HepG2 (cell line): Measurements from ENCODE around the gene AMBRA1. TPM values are rescaled to one million over a fixed set of nuclear protein-coding genes. Genes with fewer than 3 reads are reported as not detected.
A peak's percentile ranks its signal among the peaks of the same experiment; 100 is the strongest.

Source experiments
- AKAP8 ChIP-seq: sonication (generic); formaldehyde crosslinking; IDR thresholded peaks from 2 replicates; pipeline ENCODE4 v1.5.1; 2020; ENCODE audit warnings: mild to moderate bottlenecking, missing genetic modification reagents
- ARHGAP35 ChIP-seq: sonication (generic); formaldehyde crosslinking; IDR thresholded peaks from 2 replicates; pipeline ENCODE4 v1.9.0; 2022; ENCODE audit warnings: mild to moderate bottlenecking, inconsistent platforms, moderate library complexity, missing genetic modification reagents, borderline replicate concordance
- CHCHD3 ChIP-seq: sonication (generic); formaldehyde crosslinking; IDR thresholded peaks from 2 replicates; pipeline ENCODE4 v1.8.0; 2022; ENCODE audit warnings: mild to moderate bottlenecking, missing genetic modification reagents, moderate library complexity
- HMGXB4 ChIP-seq, 2 experiments: sonication (generic) in 1 of 2; formaldehyde crosslinking in 1 of 2; IDR thresholded peaks; 2 replicates each; pipeline versions ENCODE4 v1.4.0 to v1.6.1; 2018 to 2020; ENCODE audit warnings: missing genetic modification reagents in 2 of 2, borderline replicate concordance in 1 of 2, low read depth in 1 of 2, mild to moderate bottlenecking in 1 of 2, missing biosample characterization in 1 of 2
- KDM1A ChIP-seq: IDR thresholded peaks from 2 replicates; pipeline ENCODE4 v1.6.1; 2016; ENCODE audit warnings: missing compliant biosample characterization
- PLRG1 ChIP-seq: fragments of 450-650 bp; conservative IDR thresholded peaks from 2 replicates; pipeline ENCODE4 v1.6.1; 2016
- RBM22 ChIP-seq: fragments of 200-400 bp; formaldehyde crosslinking; optimal IDR thresholded peaks from 2 replicates; pipeline ENCODE3; 2017; ENCODE audit warnings: mild to moderate bottlenecking, low read length, moderate library complexity
- RCOR2 ChIP-seq: IDR thresholded peaks from 2 replicates; pipeline ENCODE4 v1.6.1; 2016; ENCODE audit warnings: missing biosample characterization, missing genetic modification reagents
- RNF2 ChIP-seq: fragments of 450-650 bp; conservative IDR thresholded peaks from 2 replicates; pipeline ENCODE4 v1.6.1; 2016; ENCODE audit warnings: low read depth
- ZNF503 ChIP-seq: sonication (generic); formaldehyde crosslinking; IDR thresholded peaks from 2 replicates; pipeline ENCODE4 v1.4.0; 2020; ENCODE audit warnings: missing genetic modification reagents
- ZNF513 ChIP-seq: sonication (generic); formaldehyde crosslinking; conservative IDR thresholded peaks from 2 replicates; pipeline ENCODE4 v1.5.0; 2020; ENCODE audit warnings: missing genetic modification reagents
- ZNF709 ChIP-seq: sonication (generic); formaldehyde crosslinking; IDR thresholded peaks from 2 replicates; pipeline ENCODE4 v1.5.0; 2020; ENCODE audit warnings: mild to moderate bottlenecking, missing genetic modification reagents
- ZNF746 ChIP-seq: sonication (generic); formaldehyde crosslinking; IDR thresholded peaks from 2 replicates; pipeline ENCODE4 v1.8.0; 2022; ENCODE audit warnings: mild to moderate bottlenecking, missing genetic modification reagents
- ZSCAN9 ChIP-seq: IDR thresholded peaks from 2 replicates; pipeline ENCODE4 v1.6.1; 2016; ENCODE audit warnings: borderline replicate concordance
- polyA plus RNA-seq, 8 experiments: library from polyadenylated mRNA; depleted of rRNA in 3 of 8; stranded (reverse) in 7 of 8; unstranded in 1 of 8; fragments of >200 nt; fragmentation: Illumina TruSeq in 4 of 8; extraction: Trizol in 4 of 8; gene quantifications; 2 replicates each; pipeline versions ENCODE4 v1.2.1 to v1.2.3, GENCODE V29; 2011 to 2016; ENCODE audit warnings: low read depth in 4 of 8, missing spikeins in 1 of 8, mixed read lengths in 1 of 8; ENCODE audit not compliant: insufficient read depth in 1 of 8
- total RNA-seq, 5 experiments: library from RNA; depleted of rRNA; stranded (reverse); fragments of >200 nt; fragmentation: Illumina TruSeq; extraction: Trizol; gene quantifications; 2 replicates each; pipeline ENCODE4 v1.2.3, GENCODE V29; 2016; ENCODE audit warnings: low read depth in 1 of 5
- TF ChIP-seq, protein P1 (sequence below): IDR thresholded peaks from 2 replicates; pipeline ENCODE4 v1.6.1; 2018; ENCODE audit warnings: missing genetic modification reagents
- TF ChIP-seq, protein P2 (sequence below): sonication (generic); formaldehyde crosslinking; IDR thresholded peaks from 2 replicates; pipeline ENCODE4 v1.4.0; 2020; ENCODE audit warnings: missing genetic modification reagents
- TF ChIP-seq, protein P3 (sequence below): sonication (generic); formaldehyde crosslinking; IDR thresholded peaks from 2 replicates; pipeline ENCODE4 v1.5.0; 2020; ENCODE audit warnings: missing genetic modification reagents

Gene AMBRA1
- total and polyA plus RNA-seq, 2 of the 13 experiments (the other 11 are each of a cell fraction or from before 2014, with no cell fraction given), result 15.7 to 26.0 TPM

DNA sequence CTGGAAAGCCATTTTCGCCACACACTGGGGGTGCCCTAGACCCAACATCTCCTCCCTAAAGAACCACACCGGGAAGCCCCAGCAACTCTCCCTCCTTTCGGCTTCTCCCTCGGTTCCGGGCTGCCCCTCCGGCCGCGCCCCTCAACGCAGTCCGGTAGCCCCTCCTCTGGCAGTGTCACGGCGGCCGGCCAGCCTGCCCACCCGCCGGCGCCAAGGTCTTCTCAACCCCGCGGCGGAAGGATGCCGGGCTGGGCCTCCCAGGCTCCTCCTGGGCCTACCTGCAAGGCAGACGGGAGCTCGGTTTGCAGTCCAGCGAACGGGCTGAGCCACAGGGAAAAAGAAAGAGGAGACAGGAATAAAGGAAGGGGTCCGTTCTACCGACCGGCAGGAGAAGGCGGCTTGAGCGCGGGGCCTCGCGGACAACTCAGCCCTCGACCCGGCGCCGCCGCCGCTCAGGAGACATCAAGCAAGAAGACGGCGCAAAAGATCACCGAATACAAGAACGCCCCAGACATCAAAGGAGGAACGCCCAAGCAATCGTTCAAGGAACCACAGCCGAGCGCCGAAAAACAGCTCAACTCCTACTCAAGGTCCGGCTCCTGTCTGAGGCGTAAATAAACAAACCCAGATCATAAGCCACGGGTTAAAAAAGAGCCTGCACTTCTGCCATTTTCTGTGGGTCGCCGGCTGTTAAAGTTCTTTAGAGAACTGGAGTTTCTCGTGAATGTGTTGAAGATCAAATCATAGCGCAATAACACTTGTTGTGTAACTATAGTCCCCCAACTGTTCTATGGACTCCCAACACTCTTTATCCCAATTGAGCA is at the start of gene AMBRA1 (continued):
- peak; percentile 66 to 81; a peak in 3 of 4 replicates for TF ChIP-seq HMGXB4 (CRISPR knock-in tag; IDR thresholded peaks at IDR 0.05; ENCODE audit: borderline replicate concordance in 1 of 2, low read depth in 1 of 2)
- TF ChIP-seq ARHGAP35, result no peak
- no peak for TF ChIP-seq ZNF513 (CRISPR knock-in tag)
- no peak for TF ChIP-seq ZNF746
- TF ChIP-seq AKAP8 (CRISPR knock-in tag), result no peak
- TF ChIP-seq RBM22, result no peak
- no peak for TF ChIP-seq RNF2
- TF ChIP-seq PLRG1, result no peak
- TF ChIP-seq KDM1A, result no peak; the same call in 1 of the 2 replicates
- TF ChIP-seq RCOR2, result no peak
- TF ChIP-seq, protein P1, sequence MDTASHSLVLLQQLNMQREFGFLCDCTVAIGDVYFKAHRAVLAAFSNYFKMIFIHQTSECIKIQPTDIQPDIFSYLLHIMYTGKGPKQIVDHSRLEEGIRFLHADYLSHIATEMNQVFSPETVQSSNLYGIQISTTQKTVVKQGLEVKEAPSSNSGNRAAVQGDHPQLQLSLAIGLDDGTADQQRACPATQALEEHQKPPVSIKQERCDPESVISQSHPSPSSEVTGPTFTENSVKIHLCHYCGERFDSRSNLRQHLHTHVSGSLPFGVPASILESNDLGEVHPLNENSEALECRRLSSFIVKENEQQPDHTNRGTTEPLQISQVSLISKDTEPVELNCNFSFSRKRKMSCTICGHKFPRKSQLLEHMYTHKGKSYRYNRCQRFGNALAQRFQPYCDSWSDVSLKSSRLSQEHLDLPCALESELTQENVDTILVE (CRISPR knock-in tag), result peak; percentile 91; the same call in 1 of the 2 replicates
- 0 out of 2 replicates have a peak, but pooled peaks have one; percentile 59 for TF ChIP-seq ZSCAN9
- TF ChIP-seq, protein P2, sequence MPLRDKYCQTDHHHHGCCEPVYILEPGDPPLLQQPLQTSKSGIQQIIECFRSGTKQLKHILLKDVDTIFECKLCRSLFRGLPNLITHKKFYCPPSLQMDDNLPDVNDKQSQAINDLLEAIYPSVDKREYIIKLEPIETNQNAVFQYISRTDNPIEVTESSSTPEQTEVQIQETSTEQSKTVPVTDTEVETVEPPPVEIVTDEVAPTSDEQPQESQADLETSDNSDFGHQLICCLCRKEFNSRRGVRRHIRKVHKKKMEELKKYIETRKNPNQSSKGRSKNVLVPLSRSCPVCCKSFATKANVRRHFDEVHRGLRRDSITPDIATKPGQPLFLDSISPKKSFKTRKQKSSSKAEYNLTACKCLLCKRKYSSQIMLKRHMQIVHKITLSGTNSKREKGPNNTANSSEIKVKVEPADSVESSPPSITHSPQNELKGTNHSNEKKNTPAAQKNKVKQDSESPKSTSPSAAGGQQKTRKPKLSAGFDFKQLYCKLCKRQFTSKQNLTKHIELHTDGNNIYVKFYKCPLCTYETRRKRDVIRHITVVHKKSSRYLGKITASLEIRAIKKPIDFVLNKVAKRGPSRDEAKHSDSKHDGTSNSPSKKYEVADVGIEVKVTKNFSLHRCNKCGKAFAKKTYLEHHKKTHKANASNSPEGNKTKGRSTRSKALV (CRISPR knock-in tag), result peak; percentile 53; the same call in 1 of the 2 replicates
- peak; percentile 29; the same call in 1 of the 2 replicates for TF ChIP-seq ZNF503
- TF ChIP-seq, protein P3, sequence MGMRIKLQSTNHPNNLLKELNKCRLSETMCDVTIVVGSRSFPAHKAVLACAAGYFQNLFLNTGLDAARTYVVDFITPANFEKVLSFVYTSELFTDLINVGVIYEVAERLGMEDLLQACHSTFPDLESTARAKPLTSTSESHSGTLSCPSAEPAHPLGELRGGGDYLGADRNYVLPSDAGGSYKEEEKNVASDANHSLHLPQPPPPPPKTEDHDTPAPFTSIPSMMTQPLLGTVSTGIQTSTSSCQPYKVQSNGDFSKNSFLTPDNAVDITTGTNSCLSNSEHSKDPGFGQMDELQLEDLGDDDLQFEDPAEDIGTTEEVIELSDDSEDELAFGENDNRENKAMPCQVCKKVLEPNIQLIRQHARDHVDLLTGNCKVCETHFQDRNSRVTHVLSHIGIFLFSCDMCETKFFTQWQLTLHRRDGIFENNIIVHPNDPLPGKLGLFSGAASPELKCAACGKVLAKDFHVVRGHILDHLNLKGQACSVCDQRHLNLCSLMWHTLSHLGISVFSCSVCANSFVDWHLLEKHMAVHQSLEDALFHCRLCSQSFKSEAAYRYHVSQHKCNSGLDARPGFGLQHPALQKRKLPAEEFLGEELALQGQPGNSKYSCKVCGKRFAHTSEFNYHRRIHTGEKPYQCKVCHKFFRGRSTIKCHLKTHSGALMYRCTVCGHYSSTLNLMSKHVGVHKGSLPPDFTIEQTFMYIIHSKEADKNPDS (CRISPR knock-in tag), result no peak
- TF ChIP-seq CHCHD3 (CRISPR knock-in tag), result no peak
- TF ChIP-seq ZNF709 (CRISPR knock-in tag), result peak; percentile 53; the same call in 1 of the 2 replicates
